ENCODE data around the gene PEAK1.

The PEAK1 gene

DNA sequence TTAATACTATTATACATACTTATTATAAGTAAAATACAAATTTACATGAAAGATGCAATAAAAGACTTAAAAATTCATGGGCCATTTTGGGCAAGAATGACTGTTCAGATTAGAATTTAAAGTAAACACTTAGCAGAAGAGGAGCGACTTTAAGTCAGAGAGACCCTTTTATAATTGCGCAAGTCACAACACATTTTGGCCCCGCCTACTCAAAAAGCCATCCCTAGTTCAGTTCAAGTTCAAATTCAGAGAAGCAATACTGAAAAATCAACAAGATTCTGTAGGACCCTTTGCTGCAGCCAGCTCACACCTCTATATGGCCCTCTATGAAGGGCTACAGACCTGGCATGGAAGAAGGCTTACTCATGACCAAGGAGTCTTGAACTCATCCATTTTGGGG lies 64.6 kb downstream of the PEAK1 start:
- no peak for DNase-seq (ENCODE audit: low read depth, low spot score)
- H3K4me3 ChIP-seq (ENCODE audit: low read depth, low read length): no peak overlapping the region
- in situ Hi-C loops (cut with HindIII; ENCODE audit: low sequenced_read_pairs): no loop called here

DNA sequence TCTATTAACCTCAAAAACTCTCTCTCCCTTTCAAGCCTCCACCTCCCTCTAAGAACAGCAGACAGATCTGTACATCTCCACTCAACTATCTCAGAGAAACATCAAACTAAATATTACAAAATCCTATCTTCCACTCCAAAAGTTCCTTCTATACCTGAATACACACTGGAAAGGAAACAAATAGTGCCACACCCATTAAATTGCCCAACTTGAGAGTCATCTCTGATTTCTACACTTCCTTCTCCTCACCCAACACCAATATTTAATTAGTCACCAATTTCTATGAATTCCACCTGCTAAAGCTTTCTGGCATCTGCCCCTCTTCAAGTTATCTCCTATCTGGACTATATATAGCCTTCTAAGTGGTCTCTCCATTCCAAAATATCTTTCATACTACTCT lies 65.8 kb downstream of the PEAK1 start:
- in situ Hi-C loops (cut with HindIII; ENCODE audit: low sequenced_read_pairs): no loop called here
- no peak for DNase-seq (ENCODE audit: low read depth, low spot score)
- TF ChIP-seq, protein P1, sequence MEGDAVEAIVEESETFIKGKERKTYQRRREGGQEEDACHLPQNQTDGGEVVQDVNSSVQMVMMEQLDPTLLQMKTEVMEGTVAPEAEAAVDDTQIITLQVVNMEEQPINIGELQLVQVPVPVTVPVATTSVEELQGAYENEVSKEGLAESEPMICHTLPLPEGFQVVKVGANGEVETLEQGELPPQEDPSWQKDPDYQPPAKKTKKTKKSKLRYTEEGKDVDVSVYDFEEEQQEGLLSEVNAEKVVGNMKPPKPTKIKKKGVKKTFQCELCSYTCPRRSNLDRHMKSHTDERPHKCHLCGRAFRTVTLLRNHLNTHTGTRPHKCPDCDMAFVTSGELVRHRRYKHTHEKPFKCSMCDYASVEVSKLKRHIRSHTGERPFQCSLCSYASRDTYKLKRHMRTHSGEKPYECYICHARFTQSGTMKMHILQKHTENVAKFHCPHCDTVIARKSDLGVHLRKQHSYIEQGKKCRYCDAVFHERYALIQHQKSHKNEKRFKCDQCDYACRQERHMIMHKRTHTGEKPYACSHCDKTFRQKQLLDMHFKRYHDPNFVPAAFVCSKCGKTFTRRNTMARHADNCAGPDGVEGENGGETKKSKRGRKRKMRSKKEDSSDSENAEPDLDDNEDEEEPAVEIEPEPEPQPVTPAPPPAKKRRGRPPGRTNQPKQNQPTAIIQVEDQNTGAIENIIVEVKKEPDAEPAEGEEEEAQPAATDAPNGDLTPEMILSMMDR (IDR thresholded peaks at IDR 0.05; ENCODE audit: low read depth, low read length): no peak
- no peak overlapping the region for H3K4me3 ChIP-seq (ENCODE audit: low read depth, low read length)

More for the DNA sequence above, 64.6 kb downstream of the PEAK1 start:
- TF ChIP-seq, protein P1 (IDR thresholded peaks at IDR 0.05; ENCODE audit: low read depth, low read length): no peak

DNA sequence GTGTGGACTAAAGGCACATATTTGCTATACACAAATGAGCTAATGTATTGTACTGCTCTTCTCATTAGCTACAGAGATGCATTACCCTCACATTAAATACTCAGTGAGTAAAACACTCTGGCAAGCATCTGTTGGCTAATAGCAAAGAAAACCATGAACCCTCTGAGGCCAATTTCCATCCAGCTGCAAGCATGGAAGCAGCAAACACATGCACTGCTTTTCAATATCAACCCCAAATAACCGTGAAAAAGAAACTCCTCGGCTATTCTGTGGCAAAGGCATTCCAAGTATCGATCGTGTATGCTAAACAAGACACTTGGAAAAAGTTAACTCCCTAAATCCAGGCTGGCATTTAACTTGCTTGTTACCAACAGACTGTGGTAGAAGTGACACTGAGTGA lies 67.0 kb downstream of the PEAK1 start:
- DNase-seq (ENCODE audit: low read depth, low spot score): no peak
- no peak overlapping the region for H3K4me3 ChIP-seq (ENCODE audit: low read depth, low read length)
- in situ Hi-C loops (cut with HindIII; ENCODE audit: low sequenced_read_pairs): no loop called here
- TF ChIP-seq, protein P1 (IDR thresholded peaks at IDR 0.05; ENCODE audit: low read depth, low read length): no peak

DNA sequence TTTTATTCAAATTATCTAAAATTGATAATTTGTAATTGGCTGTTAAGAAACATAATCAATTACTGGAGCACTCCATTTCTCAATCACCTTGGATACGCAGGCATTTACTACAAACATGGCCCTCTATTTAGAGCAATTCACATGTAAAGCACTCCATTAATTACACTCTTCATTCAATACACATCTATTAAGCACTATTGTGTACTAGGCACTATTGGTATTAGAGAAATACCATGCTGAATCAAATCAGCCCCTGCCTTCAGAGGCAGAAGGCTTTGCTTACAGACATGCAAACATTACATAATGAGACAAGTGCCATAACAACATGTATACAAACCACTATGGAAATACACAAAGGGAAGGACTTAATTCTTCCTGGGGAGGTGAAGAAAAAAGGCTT lies 69.1 kb downstream of the PEAK1 start:
- H3K4me3 ChIP-seq (ENCODE audit: low read depth, low read length): no peak overlapping the region
- in situ Hi-C loops (cut with HindIII; ENCODE audit: low sequenced_read_pairs): no loop called here
- no peak for DNase-seq (ENCODE audit: low read depth, low spot score)
- TF ChIP-seq, protein P1 (IDR thresholded peaks at IDR 0.05; ENCODE audit: low read depth, low read length): no peak

DNA sequence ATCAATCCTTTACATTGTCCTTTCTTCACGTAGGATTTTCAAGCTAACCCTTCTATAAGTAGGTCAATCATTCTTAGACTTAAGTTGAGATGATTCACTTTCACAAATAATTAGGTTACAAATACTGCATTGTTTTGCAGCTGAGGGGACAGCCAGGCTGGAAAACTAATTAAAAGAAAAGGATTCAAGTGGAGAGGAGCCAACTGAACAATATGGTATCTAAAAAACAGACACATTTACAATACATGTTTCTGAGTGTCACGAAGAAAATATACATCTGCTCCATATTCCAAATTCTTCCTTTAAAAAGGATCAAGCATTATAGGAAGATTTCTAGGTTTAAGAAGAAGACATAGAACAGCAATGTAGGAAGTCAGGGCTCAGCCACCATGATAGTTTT lies 70.2 kb downstream of the PEAK1 start:
- no peak overlapping the region for H3K4me3 ChIP-seq (ENCODE audit: low read depth, low read length)
- TF ChIP-seq, protein P1 (IDR thresholded peaks at IDR 0.05; ENCODE audit: low read depth, low read length): no peak
- no peak for DNase-seq (ENCODE audit: low read depth, low spot score)
- in situ Hi-C loops (cut with HindIII; ENCODE audit: low sequenced_read_pairs): no loop called here

DNA sequence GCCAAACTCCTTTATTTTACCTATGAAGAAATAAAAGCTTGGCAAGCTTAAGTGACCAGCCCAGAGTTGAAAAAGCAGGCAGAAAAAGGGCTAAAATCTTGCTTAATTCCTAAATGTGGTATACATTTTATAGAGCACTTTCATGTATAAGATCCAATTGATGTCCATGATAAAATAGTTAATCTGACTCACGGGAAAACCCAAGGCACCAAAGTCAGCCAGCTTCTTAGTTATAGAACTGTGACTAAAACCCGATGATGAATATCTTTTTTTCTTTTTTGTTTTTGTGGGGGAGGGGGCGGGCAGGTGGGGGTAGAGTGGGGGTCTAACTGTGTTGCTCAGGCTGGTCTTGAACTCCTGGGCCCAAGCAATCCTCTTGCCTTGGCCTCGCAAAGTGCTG lies 71.4 kb downstream of the PEAK1 start:
- no peak overlapping the region for H3K4me3 ChIP-seq (ENCODE audit: low read depth, low read length)
- no peak for DNase-seq (ENCODE audit: low read depth, low spot score)
- in situ Hi-C loops (cut with HindIII; ENCODE audit: low sequenced_read_pairs): no loop called here
- TF ChIP-seq, protein P1 (IDR thresholded peaks at IDR 0.05; ENCODE audit: low read depth, low read length): no peak

DNA sequence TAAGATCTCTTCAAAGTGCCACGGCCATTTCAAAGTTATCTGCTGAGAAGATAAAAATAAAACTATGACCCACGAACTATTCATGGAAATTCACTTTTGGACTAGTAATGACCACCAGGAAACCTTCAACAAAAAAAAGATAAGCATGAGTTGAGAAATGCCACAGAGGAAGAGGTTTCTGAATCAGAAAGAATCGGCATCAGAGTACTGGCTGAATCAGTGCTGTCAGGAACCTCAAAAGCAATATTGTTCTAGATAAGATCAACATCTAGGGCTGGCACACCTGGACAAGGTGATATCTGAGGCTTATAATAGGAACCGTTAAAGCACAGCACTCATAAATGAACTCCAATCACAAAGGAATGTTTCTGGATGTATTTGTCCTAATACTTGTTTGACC lies 72.7 kb downstream of the PEAK1 start:
- no peak for DNase-seq (ENCODE audit: low read depth, low spot score)
- TF ChIP-seq, protein P1 (IDR thresholded peaks at IDR 0.05; ENCODE audit: low read depth, low read length): no peak
- no peak overlapping the region for H3K4me3 ChIP-seq (ENCODE audit: low read depth, low read length)
- in situ Hi-C loops (cut with HindIII; ENCODE audit: low sequenced_read_pairs): no loop called here

Measured in astrocyte of the spinal cord (primary cell).